HG02973 (cell line): ENCODE measurements around the gene COX11.

ENCODE experiments used
- ATAC-seq: cut with Tn5 transposase; IDR thresholded peaks from one replicate; pipeline ENCODE4 v1.9.1; 2021; ENCODE audit warnings: moderate library complexity; ENCODE audit not compliant: unreplicated experiment

The COX11 gene

DNA sequence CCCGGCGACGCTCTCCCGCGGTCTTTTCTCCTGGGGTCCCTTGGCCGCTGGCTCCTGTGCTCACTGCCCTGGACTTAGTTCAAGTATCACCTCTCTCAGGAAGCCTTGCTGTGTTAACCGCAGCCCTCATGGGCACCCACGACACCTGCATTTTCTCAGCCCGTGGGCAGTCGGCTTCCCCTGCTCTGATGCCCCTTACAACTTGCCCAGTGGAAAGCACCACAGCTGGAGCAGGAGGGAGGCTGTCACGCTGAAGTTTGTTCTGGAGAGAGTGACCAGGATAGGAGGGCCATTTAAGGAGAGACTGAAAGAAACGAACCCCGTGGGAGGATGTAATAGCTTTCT, 506 bp upstream of the COX11 start:
- peak; percentile 21 for ATAC-seq

DNA sequence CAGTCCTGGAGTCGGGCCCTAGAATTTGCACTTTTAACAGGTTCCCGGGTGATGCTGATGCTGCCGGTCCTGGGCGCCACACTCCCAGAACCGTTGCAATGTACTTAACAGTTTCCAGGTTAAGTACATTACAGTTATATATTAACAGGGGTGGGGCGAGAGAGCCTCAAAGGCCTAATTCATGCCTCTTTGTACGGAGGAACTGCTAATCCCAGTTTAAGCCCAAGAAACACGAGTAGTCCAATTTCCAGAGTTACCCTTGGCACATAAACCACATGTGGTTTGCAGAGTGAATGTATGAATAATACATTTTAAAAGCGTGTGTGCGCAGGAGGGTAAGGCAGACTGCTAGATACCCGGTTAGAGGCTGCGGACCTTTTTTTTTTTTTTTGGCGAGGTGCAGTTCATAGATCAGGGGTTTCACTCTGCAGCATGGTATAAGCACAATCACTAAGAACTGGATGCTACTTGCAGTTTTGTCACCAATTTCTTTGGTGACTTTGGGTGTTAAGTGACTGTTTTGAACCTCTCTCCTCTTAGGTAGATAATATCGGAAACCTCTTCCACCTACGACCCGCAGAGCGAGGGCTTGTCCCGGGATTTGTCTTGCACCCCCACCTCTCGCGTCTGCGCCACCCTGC, 713 bp downstream of the COX11 start:
- ATAC-seq, result peak; percentile 20

DNA sequence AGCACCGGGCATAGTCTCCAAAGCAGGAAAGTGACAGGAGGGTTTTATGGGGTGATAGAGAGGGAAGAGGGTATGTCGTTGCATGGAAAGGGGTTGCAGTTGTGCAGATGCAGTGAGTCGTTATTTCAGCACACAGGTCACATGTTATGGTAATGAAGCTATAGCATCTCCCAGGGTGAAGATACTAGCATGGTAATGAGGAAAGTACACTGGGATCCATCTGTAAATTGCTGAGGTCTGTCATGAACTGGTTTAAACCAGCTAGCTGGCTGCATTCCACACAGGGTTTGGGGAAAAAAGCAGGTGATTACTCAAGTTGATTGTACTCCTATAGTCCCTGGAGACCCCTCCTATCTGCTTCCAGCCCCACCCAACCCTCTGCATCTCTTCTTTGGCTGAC, 11.7 kb downstream of the COX11 start:
- no peak for ATAC-seq

DNA sequence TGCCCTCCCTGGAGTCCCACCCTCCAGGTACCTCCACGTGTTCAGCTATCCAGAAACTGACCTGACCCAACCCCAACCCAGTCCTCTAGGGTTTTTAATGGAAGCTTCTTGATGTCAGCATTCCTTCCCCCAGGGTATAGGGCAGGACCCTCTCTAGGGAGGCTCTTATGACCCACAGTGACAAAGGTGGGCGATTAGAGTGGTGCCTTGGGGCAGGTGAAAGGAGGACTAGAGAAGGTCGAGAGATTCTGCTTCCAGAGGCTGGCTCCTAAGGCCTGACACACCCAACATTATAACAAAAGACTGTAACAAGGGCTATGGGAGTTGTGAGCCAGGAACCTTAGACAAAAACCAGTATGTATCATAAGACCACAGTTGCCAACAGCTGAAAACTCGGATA, 17.2 kb downstream of the COX11 start:
- ATAC-seq, result no peak

DNA sequence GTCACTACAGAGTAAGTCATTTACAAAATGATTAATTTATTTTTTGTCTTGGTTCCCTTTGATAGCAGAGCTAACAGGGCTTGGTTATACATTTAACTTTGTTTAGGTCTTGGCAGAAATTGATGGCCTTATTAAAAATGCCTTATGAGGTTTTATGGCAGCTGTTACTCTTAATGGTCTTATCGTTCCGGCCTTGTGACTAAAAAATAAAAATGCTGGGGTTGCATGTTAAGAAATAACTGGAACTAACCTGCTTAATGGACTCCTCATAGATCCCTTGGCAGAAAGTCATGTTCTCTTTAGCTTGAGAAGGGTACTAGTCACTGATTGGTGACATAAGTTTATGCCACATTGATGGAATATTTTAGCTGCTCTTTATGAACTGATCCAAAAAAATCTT, 18.3 kb downstream of the COX11 start:
- ATAC-seq, result no peak

DNA sequence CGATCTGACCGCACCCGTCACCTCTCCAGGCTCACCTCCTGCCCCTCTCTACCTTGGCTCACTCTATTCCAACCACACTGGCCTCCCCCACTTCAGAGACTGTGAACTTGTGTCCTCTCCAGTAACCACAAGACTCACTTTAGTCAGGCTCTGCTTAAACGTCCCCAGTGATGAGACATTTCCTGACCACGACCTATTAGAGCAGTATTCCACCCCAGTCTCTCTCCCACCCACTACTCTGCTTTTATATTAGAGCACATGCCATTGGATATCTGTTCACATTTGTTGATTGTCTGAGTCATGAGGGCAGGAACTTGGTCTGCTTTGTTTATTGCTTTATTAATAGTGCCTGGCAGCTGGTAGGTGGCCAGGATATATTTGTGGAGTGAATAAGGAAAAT, 20.1 kb downstream of the COX11 start:
- ATAC-seq, result peak; percentile 50

DNA sequence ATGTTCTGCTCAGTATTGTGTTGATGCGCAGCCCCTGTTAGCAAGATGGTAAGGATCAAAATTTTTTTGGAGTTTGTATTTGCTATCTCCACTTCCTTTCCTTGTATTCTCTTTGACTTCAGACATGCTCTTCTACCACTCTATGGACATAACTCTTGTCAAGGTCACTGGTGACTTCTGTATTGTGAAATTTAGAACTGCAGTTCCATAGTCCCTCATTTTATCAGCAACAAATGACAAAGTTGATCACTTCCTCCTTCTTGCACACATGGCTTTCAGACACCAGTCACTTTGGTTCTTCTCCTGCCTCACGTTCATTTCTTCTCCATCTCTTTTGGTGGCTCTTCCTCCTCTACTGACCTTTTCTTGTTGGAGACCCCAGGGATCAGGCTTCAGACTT, 21.1 kb downstream of the COX11 start:
- ATAC-seq, result no peak

DNA sequence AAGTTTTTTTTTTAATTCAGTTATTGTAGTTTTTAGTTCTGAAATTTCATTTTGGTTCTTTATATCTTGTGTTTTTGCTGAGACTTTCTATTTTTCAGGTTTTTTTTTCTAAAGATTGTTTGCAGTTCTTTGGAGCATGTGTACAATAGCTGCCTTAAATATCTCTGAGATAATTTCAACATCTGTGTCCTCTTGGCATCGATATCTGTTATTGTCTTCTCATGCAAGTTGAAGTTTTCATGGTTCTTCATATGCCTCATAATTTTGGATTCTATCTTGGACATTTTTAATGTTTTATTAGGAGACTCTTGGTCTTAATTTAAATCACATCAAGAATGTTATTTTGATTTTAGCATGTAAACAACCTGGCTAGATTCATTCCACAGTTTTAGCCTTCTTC, 22.8 kb downstream of the COX11 start:
- no peak for ATAC-seq

DNA sequence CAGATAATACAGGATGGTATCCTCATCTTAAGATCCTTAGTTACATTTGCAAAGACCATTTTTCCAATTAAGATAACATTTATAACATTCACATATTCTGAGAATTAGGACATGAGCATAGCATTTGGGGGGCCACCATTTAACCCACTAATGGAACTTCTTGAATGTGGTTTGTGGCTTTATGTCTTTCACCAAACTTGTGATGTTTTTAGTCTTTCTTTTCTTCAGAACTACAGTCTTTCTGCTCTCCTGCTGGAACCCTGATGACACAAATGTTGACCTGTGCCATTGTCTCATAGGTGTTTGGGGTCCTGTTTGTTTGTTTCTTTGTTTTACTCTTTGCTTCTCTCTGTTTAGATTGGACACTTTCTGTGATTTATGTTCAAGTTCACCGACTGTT, 23.2 kb downstream of the COX11 start:
- no peak for ATAC-seq

DNA sequence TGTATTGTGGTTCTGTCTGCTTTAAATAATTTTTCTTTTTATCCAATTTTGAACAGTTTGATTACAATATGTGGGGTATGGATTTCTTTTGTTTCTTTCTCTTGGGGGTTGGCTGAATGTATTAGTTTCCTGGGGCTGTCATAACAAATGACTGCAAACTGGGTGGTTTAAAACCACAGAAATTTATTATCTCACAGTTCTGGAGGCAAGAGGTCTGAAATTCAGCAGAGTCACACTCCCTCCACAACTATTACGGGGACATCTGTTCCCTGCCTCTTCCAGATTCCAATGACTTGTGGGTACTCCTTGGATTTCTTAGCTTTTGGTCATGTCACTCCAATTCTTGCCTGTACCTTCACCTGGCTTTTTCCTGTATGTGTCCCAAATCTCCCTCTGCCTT, 23.7 kb downstream of the COX11 start:
- no peak for ATAC-seq

DNA sequence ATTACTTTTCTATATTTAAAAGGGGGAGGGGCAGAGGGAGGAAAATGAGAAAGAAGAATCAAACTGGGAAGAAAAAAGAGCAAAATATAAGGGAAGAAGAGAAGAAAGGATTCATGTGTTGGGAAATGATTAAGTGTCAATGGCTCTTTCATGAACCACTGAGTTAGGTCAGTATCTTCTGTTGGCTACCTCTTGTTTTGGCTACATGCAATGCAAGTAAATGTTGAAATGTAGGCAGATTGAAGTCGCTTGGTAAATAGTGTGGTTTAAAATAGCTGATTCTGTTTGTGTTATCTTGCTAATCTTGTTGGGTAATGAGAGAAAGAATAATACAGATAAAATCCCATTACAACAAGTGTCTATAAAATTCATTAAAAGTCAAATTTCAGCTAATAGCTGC, 27.2 kb downstream of the COX11 start:
- ATAC-seq, result no peak

DNA sequence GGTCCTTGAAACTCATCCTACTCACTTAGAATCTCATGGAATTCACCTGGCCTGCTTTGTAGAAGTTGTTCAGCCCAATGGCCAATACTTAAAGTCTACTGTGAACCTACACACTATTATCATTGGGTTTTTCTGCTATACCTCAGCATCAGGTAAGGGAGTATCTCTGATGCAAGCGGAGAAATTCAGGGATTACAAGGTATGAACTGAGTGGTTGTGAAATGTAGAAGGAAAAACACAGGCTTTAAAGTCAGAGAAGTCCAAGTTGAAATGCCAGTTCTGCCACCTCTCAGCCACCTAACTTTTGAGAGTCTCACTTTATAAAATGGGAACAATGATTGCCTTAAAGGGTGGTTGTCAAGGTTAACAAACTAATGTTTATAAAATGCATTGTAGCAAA, 31.0 kb downstream of the COX11 start:
- no peak for ATAC-seq

DNA sequence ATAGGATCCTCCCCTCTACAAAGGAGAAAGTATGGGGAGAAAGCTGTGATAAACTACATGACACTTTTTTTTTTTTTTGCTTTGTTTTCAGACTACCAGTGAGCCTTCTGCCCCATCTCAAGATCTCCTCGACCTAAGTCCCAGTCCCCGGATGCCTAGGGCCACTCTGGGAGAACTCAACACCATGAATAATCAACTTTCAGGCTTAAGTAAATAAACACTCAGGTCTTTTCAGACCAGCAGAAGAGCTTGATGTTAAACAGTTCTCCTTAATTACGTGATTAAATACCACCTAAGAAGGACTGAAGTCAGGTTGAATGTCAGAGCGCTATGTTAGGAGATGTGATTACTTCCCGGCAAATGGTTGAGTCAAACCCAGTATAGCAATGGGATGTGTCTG, 31.4 kb downstream of the COX11 start:
- ATAC-seq, result no peak

DNA sequence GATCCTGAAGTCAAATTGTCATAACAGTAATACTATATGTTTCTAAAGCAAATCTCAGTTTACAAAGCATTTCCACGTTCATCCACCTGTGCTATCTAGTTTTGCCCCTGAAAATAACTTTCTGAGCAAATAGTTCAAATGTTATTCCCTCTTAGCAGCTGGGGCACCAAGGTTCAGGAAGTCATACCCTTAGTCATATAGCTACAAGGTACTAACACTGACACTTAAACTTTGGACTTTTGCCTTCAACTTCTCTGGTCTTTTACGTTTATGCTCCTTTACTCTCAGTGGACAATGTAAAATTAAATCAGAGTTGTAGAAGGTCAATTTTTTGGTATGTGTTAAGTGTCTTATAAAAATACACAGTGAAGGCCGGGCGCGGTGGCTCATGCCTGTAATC, 33.0 kb downstream of the COX11 start:
- no peak for ATAC-seq

DNA sequence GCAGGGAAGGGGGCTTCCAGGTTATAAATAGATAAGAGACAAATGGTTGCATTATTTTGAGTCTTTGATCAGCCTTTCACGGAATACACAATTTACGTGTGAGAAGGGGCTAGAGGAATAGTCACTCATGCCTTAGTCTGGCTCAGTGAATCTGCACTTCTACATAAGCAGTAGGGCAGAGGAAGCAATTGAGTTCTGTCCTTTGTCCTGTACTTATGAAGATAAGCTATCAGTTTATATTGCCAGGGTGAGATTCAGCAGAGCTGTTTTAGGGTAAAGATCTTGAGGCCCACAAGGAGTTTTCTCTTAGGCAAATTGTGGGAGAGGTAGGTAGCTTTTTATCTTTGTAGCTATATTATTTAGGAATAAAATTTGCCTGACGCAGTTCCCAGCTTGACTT, 34.5 kb downstream of the COX11 start:
- no peak for ATAC-seq

DNA sequence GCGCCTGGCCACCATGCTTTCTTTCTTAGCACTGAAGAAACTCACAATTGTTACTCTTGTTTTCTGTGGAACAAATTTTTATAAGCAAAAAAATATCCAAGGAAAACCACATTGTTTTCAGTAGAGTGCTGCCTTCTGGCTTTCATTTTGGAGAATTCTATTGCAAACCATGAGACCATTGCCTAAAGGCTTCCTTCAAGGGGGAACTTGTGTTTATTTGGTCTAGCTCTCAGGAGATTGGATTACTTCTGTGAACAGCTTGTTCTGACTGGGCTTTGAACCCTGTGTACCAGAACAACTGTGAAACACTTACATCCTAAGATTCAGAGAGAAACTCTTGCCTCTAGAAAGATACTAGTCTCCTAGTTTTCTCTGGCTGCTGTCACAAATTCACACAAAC, 35.7 kb downstream of the COX11 start:
- ATAC-seq, result no peak

DNA sequence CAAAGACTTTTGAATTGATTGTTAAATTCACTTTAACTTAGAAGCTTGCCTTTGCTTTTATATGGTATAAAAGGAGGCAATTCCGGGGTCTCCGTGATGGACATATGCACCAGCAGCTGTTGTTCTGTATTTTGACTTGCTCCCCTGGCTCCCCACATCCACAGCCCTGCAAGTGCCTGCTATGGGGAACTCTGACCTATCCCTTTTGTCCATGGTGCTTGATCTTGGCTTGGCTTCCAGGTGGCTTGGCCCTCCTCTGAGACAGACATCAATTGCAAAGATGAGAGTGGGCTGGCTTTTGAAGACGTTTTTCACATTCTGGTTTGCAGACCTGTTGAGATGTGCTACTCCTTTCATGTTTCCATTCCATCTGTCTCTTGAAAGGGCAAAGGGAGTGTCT, 40.9 kb downstream of the COX11 start:
- ATAC-seq, result no peak

DNA sequence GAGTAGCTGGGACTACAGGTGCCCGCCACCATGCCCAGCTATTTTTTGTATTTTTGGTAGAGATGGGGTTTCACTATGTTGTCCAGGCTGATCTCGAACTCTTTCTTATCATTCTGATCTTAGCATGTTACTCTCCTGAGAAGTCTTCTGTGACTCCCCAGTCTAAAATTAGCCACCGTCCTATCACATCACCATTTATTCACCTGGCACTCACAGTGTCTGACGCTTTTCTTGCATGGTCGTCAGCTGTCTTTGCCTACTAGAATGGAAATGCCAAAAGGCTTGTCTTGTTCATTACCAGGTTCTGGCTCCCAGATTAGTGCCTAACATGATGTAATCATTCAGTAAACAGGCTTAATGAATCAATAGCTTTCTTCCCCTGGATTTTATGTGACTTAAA, 44.0 kb downstream of the COX11 start:
- no peak for ATAC-seq

DNA sequence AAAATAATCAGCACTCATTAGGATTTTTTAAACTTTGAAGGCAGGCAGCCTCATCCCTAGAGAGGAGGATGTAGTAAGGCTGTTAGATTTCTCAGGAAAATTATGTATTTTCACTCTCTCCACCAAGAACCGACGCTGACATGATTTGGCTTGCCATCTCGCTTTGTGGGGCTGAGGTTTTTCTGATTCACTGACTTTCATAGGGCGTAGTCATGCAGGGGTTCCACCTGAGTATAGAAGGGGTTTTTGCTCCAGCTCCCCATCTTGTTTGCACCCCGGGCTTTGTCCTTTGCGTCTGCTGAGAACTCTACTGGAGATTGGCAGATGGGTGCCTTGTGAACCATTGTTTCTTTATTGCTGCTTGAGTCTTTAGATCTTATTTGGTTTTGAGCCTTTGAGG, 47.6 kb downstream of the COX11 start:
- ATAC-seq, result no peak

DNA sequence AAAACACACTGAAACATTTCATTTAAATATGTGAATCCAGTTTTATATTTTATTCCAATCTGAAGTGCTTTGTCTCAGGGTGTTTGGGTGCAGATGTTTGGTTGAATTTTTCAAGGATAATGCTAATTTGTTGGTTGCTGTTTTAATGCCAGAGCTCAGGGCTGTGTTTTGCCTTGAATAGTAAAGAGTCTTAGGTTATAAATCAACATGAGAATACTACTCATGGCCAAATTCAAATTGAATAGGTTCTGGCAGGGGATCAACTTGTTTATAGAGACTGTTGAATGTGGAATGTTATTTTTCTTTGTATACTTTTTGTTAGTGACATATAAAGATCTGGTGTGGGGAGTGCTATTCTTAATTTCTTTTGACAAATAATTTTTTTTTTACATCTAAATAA, 49.0 kb downstream of the COX11 start:
- ATAC-seq, result no peak

DNA sequence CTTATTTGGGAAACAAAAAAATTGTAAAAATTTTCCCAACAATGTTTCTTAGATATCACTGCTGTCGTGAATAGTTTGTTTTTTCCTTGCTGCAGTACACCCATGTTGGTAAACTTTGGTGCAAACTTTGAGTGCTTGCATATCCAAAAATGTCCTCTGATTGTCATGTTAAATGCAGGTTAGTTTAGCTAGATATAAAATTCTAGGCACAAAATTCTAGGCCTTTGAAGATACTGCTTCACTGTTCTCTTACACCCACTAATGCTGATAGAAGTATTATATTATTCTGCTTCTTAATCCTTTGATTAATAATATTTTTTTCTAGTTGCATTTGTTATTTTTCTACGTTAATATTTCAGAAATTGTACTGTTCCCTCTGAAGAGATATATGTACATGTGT, 51.7 kb downstream of the COX11 start:
- ATAC-seq, result no peak
